ENCODE measurements around the gene PRELID2.

The PRELID2 gene

DNA sequence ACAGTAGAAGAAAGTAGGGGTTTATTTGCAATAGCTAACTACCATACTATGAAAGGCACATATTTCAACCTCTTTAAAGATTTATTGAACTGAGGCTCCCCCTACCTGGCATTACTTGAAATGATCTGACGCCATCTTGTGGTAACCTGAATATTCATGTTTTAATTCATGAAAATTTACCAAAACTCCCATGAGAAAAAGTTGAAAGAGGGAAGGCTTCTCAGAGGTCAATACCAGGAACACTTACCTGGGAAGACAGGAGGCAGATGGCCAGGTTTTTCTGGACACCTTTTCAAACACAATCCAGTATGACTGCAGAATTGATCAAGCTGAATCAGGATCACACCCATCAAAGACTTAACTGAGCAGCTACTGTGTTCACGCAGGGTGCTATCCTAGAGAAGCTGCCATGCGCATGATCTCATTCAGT, 9.4 kb downstream of the PRELID2 start:
- no peak for TF ChIP-seq GATA3 (IDR thresholded peaks at IDR 0.05; ENCODE audit: low read depth, low read length)
- TF ChIP-seq GATA2 (IDR thresholded peaks at IDR 0.05; ENCODE audit: low read depth, low read length): no peak

DNA sequence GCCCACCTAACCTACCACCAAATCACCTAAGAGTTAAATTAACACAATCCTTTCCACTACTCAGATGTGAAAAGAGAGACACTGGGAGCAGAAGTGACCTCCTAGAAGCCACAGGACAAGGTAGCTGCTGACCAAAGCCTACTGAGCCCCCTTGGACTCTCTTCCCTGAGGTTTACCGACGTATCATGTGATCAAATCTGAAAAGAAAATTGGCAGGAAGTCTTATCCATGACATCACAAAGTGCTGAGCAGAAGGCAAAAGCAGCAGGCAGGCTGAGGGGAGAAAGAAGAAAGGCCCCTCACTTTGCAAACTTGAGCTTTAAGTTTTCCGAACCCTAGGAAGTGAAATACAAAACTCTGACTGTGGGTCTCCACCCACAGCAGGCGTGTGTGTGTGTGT, 11.1 kb downstream of the PRELID2 start:
- TF ChIP-seq GATA3 (IDR thresholded peaks at IDR 0.05; ENCODE audit: low read depth, low read length): no peak
- TF ChIP-seq GATA2 (IDR thresholded peaks at IDR 0.05; ENCODE audit: low read depth, low read length): no peak

DNA sequence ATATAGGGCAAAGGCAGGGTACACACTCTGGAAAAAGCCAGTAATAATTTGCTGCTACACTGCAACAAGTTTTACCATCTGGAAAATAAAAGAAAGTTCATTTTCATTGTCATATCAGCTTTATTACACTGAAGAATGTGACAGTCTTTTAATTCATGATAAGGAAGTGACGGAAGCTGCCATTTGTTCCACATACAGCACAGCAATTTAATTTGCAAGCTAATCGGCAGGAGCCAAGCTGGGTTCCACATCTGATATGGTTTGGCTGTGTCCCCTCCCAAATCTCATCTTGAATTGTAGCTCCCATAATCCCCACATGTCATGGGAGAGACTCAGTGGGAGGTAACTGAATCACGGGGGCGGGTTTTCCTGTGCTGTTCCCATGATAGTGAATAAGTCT, 16.5 kb downstream of the PRELID2 start:
- TF ChIP-seq GATA3 (IDR thresholded peaks at IDR 0.05; ENCODE audit: low read depth, low read length): no peak
- TF ChIP-seq GATA2 (IDR thresholded peaks at IDR 0.05; ENCODE audit: low read depth, low read length): no peak

DNA sequence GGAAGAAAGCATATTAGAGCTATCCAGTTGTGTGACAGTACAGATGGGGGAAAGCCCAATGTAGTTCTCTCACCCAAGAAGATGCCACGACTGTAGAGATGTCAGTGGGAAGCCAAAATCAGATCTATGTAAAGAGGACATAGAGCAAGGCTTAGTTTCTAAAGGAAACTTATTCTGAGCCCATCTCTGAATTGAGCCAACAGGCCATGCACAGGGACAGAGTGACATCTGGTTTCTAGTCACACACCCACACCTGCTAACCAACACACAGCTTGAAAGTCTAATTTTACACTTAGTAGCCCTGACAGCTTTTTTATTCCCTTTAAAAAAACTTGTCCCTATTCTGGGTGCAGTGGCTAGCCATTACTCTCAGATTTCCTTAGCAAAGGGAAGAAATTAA, 22.3 kb downstream of the PRELID2 start:
- TF ChIP-seq GATA3 (IDR thresholded peaks at IDR 0.05; ENCODE audit: low read depth, low read length) (no peak), GATA2 (IDR thresholded peaks at IDR 0.05; ENCODE audit: low read depth, low read length) (no peak)

DNA sequence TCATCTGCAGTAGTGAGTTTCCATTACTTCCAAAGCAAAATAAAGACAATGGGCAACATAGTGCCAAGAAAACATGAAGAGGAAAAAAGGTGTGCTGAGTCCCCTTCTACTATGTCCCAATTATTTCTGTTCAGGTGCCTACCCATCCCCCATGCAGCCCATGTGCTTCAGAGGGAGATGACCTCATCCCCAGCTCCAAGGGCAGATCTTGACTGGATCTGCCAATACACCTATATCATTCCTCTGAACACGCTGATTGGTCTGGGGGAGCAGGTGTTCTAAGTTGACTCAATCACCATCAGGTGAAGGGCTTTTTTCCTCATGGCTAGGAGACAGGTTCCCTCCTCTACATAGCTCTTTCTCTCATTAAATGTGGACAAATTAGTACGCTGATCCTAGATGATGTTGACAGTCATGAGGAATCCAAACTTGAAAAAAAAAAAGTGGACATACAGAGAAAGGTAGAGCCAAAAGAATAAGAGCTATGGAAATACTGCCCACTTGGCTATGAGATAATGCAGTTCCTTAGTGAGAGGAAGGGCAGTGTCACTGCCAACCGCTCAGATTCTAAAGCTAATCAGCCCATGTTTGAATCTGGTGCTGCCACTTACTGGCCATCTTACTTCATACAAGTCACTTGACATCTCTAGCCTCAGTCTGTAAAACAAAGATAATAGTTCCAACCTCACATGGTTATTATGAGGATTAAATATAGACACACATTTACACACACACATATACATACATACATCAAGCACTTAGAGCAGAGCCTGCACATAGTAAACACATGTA, 23.1 kb downstream of the PRELID2 start:
- TF ChIP-seq GATA3 (IDR thresholded peaks at IDR 0.05; ENCODE audit: low read depth, low read length) (no peak), GATA2 (IDR thresholded peaks at IDR 0.05; ENCODE audit: low read depth, low read length) (no peak)

DNA sequence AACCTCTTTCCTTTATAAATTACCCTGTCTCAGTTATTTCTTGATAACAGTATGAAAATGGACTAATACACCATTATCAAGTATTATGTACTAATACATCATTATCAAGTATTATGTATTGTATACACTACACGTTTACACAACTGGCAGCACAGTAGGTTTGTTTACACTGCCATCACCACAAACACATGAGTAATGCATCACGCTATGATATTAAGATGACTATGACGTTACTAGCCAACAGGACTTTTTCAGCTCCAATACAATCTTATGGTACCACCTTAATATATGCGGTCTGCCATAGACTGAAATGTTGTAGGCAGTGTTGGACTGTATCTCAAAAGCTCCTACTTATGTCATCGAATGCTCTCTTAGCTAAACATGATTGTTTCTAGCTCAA, 28.2 kb downstream of the PRELID2 start:
- TF ChIP-seq GATA2 (IDR thresholded peaks at IDR 0.05; ENCODE audit: low read depth, low read length) (no peak), GATA3 (IDR thresholded peaks at IDR 0.05; ENCODE audit: low read depth, low read length) (no peak)

DNA sequence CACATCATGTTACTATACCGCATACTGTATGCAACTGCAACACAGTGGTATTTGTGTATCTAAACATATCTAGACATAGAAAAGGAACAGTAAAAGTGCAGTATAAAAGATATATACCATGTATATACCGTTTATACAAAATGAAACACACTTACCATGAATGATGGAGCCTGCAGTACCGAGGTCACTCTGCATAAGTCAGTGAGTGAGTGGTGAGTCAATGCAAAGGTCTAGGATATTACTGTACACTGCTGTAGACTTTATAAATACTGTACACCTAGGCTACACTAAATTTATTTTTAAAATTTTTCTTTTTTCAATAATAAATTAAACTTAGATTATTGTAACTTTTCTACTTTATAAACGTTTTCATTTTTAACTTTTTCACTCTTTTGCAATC, 29.3 kb downstream of the PRELID2 start:
- TF ChIP-seq GATA2 (IDR thresholded peaks at IDR 0.05; ENCODE audit: low read depth, low read length) (no peak), GATA3 (IDR thresholded peaks at IDR 0.05; ENCODE audit: low read depth, low read length) (no peak)

DNA sequence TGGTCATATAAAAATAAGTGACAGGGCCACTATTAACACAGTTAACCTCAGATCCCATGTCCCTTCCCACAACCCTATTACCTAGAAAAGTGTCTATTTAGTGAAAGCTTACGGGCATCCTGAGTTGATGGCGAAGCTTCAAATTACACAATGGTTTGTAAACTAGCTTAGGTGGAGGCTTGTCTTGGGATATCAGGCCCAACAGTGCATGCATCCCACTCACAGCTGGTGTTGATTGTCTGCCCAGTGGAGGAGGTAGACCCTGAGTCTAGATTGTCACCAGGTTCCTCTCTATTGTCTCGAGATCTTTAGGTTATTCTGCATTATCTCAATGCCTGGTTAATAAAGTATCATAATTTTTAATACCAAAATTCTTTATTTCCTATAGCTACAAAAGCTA, 30.4 kb downstream of the PRELID2 start:
- TF ChIP-seq GATA3 (IDR thresholded peaks at IDR 0.05; ENCODE audit: low read depth, low read length) (no peak), GATA2 (IDR thresholded peaks at IDR 0.05; ENCODE audit: low read depth, low read length) (no peak)

DNA sequence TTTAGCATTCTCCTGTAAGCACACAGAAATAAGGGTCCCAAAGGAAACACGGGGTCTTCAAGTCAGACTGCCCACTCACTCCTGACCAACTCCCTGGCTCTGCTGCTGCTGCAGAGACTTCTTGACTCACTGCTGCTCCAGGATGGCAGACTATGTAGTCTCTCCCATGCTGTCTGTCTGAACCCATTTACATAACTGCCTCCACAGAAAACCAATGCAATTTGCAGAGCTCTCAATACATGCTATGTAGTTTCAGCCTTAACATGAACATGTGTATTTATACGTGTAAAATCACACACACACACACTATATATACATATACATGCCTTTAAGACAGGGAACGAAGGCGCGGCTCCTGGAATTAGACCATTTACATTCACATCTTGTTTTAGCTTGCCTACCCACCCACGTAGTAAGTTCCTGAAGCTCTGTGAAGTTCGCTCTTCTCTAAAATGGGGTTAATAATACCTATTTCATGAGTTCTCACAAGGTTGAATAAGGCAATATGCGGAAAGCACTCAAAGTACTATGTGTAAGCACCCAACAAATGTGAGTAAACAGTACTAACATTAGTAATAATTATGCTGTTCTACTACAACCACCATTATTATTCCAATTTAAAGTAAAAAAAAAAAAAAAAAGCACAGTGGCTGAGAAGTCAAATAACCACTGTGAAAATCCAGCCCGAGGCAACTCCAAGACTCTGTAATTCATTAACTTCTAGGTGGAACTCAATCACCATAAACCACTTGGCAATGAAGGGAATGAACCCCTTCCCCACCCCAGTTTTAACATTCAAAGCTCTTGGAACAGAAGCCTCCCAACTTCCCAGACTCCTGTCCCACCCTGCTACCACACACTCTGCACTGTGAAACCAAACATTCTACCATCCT, 31.8 kb downstream of the PRELID2 start:
- TF ChIP-seq GATA2 (IDR thresholded peaks at IDR 0.05; ENCODE audit: low read depth, low read length) (no peak), GATA3 (IDR thresholded peaks at IDR 0.05; ENCODE audit: low read depth, low read length) (no peak)

DNA sequence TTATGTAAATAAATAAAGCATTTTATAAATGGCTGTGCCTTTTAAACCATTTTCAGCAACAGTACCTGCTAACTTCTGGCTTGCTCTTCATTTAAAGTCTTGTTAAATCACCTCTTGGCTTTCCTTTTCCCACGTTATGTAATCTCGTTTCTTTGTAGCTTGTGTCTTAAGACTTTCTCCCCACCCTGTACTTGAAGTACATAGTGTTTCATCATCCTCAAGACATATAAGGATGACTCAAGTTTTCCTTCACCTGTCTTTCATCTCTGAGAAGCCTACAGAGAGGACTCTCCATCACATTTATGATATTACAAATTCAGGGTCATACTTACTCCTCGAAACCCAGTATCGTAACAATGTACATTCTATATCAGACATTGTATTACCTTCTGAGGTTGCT, 33.9 kb downstream of the PRELID2 start:
- TF ChIP-seq GATA3 (IDR thresholded peaks at IDR 0.05; ENCODE audit: low read depth, low read length) (no peak), GATA2 (IDR thresholded peaks at IDR 0.05; ENCODE audit: low read depth, low read length) (no peak)

DNA sequence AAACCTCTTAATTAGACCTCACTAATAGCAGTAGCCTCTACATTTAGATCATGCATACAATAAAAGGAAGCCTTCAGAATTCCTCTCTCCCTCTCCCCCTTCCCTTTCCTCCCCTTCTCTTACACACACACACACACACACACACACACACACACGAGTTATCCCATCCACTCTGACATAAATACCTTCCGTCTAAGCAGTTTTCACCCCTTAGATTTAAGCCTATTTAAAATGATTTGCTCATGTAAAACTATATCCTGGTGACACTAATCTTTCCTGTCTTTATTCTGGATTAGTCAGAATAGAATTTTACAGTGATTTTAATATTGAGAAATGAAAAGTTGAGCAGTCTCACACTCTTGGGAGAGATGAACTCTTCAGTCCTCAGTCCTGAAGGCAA, 35.0 kb downstream of the PRELID2 start:
- no peak for TF ChIP-seq GATA2 (IDR thresholded peaks at IDR 0.05; ENCODE audit: low read depth, low read length)
- no peak for TF ChIP-seq GATA3 (IDR thresholded peaks at IDR 0.05; ENCODE audit: low read depth, low read length)

DNA sequence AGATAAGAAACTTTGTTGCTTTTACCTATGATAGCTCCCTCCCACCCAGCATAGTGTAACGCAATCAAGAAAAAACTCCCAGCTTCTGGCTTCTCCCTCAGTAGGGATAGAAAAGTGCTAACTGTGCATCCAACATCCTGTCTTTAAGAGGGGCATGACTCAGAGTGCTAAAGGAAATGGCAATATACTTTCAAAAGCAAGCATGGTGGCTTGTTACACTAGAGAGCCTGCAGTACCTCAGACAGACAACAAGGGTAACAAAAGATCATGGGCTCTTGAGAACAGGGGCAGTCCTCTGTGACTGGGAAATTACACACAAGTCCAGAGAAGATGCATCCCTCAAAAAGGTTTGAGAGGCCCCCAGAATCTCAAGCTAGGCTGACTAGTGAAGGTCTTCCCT, 37.8 kb downstream of the PRELID2 start:
- TF ChIP-seq GATA2 (IDR thresholded peaks at IDR 0.05; ENCODE audit: low read depth, low read length) (no peak), GATA3 (IDR thresholded peaks at IDR 0.05; ENCODE audit: low read depth, low read length) (no peak)

DNA sequence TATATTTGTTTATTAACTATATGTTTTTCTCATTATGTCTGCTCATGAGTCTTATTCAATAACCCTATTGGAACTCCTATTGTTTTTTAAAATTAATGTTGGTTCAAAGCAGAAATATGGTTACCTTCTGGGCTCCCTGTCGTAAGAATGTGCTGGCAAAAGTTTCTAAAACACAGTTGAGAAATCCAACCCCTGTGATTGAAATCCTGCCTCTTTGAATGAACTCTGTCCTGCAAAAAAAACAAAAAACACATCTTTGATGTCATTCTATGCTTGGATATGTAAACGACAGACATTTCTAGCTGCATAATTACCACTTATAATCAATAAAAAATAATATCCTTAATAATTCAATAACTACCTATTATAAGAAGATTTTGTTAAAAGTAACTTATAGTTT, 38.8 kb downstream of the PRELID2 start:
- TF ChIP-seq GATA2 (IDR thresholded peaks at IDR 0.05; ENCODE audit: low read depth, low read length) (no peak), GATA3 (IDR thresholded peaks at IDR 0.05; ENCODE audit: low read depth, low read length) (no peak)

DNA sequence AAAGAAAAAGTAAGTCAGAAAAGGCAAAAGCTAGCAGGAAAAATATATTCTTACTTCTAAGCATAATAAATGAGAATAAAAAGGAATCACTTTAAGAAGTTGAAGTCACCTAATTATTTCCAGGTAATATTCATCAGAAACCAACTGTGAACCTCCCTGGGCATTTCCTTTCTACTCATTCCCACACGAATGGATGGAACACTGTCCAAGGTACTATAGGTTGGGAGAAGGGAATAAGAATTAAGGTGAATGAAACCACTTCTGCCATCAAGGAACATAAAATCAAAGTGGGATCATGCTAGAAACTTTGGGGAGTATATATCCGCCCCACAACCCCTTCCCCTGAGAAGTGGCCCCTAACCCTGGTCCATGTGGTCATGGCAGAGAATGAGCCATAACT, 41.6 kb downstream of the PRELID2 start:
- no peak for TF ChIP-seq GATA3 (IDR thresholded peaks at IDR 0.05; ENCODE audit: low read depth, low read length)

DNA sequence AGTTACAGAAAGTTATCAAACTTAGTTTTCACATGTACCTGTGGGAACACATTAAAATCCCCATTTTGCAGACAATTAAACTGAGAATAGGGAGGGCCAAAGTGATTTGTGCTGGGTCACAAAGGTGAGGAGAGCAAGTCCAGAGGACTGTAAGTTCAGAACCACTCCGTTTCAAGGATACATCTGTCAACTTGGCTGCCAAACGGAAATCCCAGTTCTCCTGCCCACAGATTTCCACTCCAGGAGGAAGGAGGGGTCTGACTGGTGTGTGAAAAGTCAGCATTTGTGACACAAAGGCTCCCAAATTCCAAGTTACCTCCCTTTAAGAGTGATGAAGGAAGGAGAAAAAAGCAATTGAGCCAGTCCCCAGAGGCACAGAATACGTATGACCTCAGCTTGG, 42.3 kb downstream of the PRELID2 start:
- no peak for TF ChIP-seq GATA2 (IDR thresholded peaks at IDR 0.05; ENCODE audit: low read depth, low read length)
- TF ChIP-seq GATA3 (IDR thresholded peaks at IDR 0.05; ENCODE audit: low read depth, low read length): no peak
